H9 (cell line): ENCODE measurements around the gene COL27A1. TPM values are rescaled to one million over a fixed set of nuclear protein-coding genes. Genes with fewer than 3 reads are reported as not detected.

Source experiments
- DNase-seq: peaks from one replicate; pipeline ENCODE4 v3.0.0-alpha.2; 2017
- H2AFZ ChIP-seq: one replicate; pipeline ENCODE4 v1.6.1; 2013; ENCODE audit warnings: mild to moderate bottlenecking, low read length, control low read depth, moderate library complexity
- H2AK5ac ChIP-seq: 2 replicates; pipeline ENCODE4 v1.6.1; 2013; ENCODE audit warnings: low read length, control low read depth, mixed read lengths; ENCODE audit not compliant: insufficient read length
- H2BK120ac ChIP-seq: one replicate; pipeline ENCODE4 v1.6.1; 2013; ENCODE audit warnings: low read depth, mild to moderate bottlenecking, low read length, control low read depth, inconsistent platforms; ENCODE audit not compliant: poor library complexity, severe bottlenecking
- H2BK12ac ChIP-seq: 2 replicates; pipeline ENCODE4 v1.6.1; 2013; ENCODE audit warnings: low read length, control low read depth, mixed read lengths, low read depth; ENCODE audit not compliant: insufficient read length
- H2BK15ac ChIP-seq: 2 replicates; pipeline ENCODE4 v1.6.1; 2013; ENCODE audit warnings: low read depth, low read length, control low read depth
- H2BK20ac ChIP-seq: one replicate; pipeline ENCODE4 v1.6.1; 2013; ENCODE audit warnings: low read depth, mild to moderate bottlenecking, low read length, control low read depth, inconsistent platforms; ENCODE audit not compliant: poor library complexity, severe bottlenecking
- H2BK5ac ChIP-seq: 2 replicates; pipeline ENCODE4 v1.6.1; 2013; ENCODE audit warnings: low read length, control low read depth, mixed read lengths; ENCODE audit not compliant: insufficient read length
- H3K14ac ChIP-seq: 2 replicates; pipeline ENCODE4 v1.6.1; 2013; ENCODE audit warnings: low read length, control low read depth; ENCODE audit not compliant: insufficient read depth
- H3K18ac ChIP-seq: 2 replicates; pipeline ENCODE4 v1.6.1; 2013; ENCODE audit warnings: low read depth, mild to moderate bottlenecking, mixed read lengths, low read length, control low read depth; ENCODE audit not compliant: insufficient read length
- H3K23ac ChIP-seq: 2 replicates; pipeline ENCODE4 v1.6.1; 2013; ENCODE audit warnings: low read length, control low read depth, mixed read lengths, low read depth; ENCODE audit not compliant: insufficient read length
- H3K23me2 ChIP-seq: 2 replicates; pipeline ENCODE4 v1.6.1; 2013; ENCODE audit warnings: low read depth, mild to moderate bottlenecking, mixed read lengths, low read length, control low read depth; ENCODE audit not compliant: insufficient read length, poor library complexity, severe bottlenecking
- H3K27ac ChIP-seq: 2 replicates; pipeline ENCODE4 v1.5.1; 2013; ENCODE audit warnings: low read length, control low read depth, mixed read lengths, low read depth; ENCODE audit not compliant: insufficient read length
- H3K27me3 ChIP-seq: 2 replicates; pipeline ENCODE4 v1.6.1; 2013; ENCODE audit warnings: low read length, control low read depth, inconsistent platforms; ENCODE audit not compliant: insufficient read depth
- H3K4ac ChIP-seq: 2 replicates; pipeline ENCODE4 v1.6.1; 2013; ENCODE audit warnings: low read depth, mild to moderate bottlenecking, control low read depth, inconsistent platforms, low read length, moderate library complexity
- H3K4me1 ChIP-seq: 2 replicates; pipeline ENCODE4 v1.6.1; 2013; ENCODE audit warnings: low read length, control low read depth, inconsistent platforms; ENCODE audit not compliant: insufficient read depth
- H3K4me2 ChIP-seq: 2 replicates; pipeline ENCODE4 v1.6.1; 2013; ENCODE audit warnings: low read length, control low read depth, mixed read lengths; ENCODE audit not compliant: insufficient read length, insufficient read depth
- H3K56ac ChIP-seq: 2 replicates; pipeline ENCODE4 v1.6.1; 2013; ENCODE audit warnings: low read depth, mild to moderate bottlenecking, mixed read lengths, low read length, control low read depth; ENCODE audit not compliant: insufficient read length
- H3K79me1 ChIP-seq: 2 replicates; pipeline ENCODE4 v1.6.1; 2013; ENCODE audit warnings: low read depth, mild to moderate bottlenecking, moderate library complexity, low read length, control low read depth, inconsistent platforms; ENCODE audit not compliant: insufficient read depth, poor library complexity, severe bottlenecking
- H3K79me2 ChIP-seq: 2 replicates; pipeline ENCODE4 v1.6.1; 2013; ENCODE audit warnings: low read length, control low read depth, inconsistent platforms; ENCODE audit not compliant: insufficient read depth
- H3K9ac ChIP-seq: 2 replicates; pipeline ENCODE4 v1.6.1; 2013; ENCODE audit warnings: low read length, control low read depth, mixed read lengths; ENCODE audit not compliant: insufficient read length; ENCODE audit errors: extremely low read depth
- H3K9me3 ChIP-seq: one replicate; pipeline ENCODE4 v1.6.1; 2013; ENCODE audit warnings: low read depth, low read length, inconsistent platforms; ENCODE audit not compliant: control insufficient read depth
- H3T11ph ChIP-seq: one replicate; pipeline ENCODE4 v1.6.1; 2013; ENCODE audit warnings: mild to moderate bottlenecking, low read length, control low read depth, inconsistent platforms
- H4K20me1 ChIP-seq: one replicate; pipeline ENCODE4 v1.6.1; 2013; ENCODE audit not compliant: control insufficient read depth, insufficient read length, insufficient read depth
- H4K5ac ChIP-seq: 2 replicates; pipeline ENCODE4 v1.6.1; 2013; ENCODE audit warnings: low read depth, mild to moderate bottlenecking, mixed read lengths, low read length, control low read depth; ENCODE audit not compliant: insufficient read length
- H4K8ac ChIP-seq: replicated peaks from 2 replicates; pipeline ENCODE4 v1.6.1; 2013; ENCODE audit warnings: low read length, control low read depth, mixed read lengths, low read depth; ENCODE audit not compliant: insufficient read length
- H4K91ac ChIP-seq: 2 replicates; pipeline ENCODE4 v1.6.1; 2013; ENCODE audit warnings: low read depth, mild to moderate bottlenecking, moderate library complexity, mixed read lengths, low read length, control low read depth; ENCODE audit not compliant: insufficient read length
- H3K27ac Mint-ChIP-seq, 3 experiments: 2 replicates in 2 of 3; 3 replicates in 1 of 3; pipeline ENCODE4 v1.8.0; 2020 to 2021; ENCODE audit warnings: mixed read lengths in 3 of 3, mild to moderate bottlenecking in 1 of 3, moderate library complexity in 1 of 3
- H3K27me3 Mint-ChIP-seq: 2 replicates; pipeline ENCODE4 v1.8.0; 2021; ENCODE audit warnings: low read depth, mild to moderate bottlenecking, moderate library complexity, mixed read lengths
- H3K36me3 Mint-ChIP-seq, 3 experiments: 2 replicates in 2 of 3; 3 replicates in 1 of 3; pipeline ENCODE4 v1.8.0; 2020 to 2021; ENCODE audit warnings: low read depth in 3 of 3, mixed read lengths in 3 of 3; ENCODE audit not compliant: insufficient read depth in 1 of 3
- H3K4me1 Mint-ChIP-seq, 2 experiments: 2 replicates each; pipeline ENCODE4 v1.8.0; 2020; ENCODE audit warnings: mixed read lengths in 2 of 2
- H3K4me3 Mint-ChIP-seq, 2 experiments: 2 replicates in 1 of 2; 3 replicates in 1 of 2; pipeline ENCODE4 v1.8.0; 2020 to 2021; ENCODE audit warnings: mild to moderate bottlenecking in 2 of 2, mixed read lengths in 2 of 2, moderate library complexity in 1 of 2
- H3K9me3 Mint-ChIP-seq, 2 experiments: 2 replicates in 1 of 2; 3 replicates in 1 of 2; pipeline ENCODE4 v1.8.0; 2020; ENCODE audit warnings: mild to moderate bottlenecking in 2 of 2, mixed read lengths in 2 of 2, moderate library complexity in 1 of 2
- CTCF ChIP-seq: fragments of 200-600 bp; sonication (generic); conservative IDR thresholded peaks from 3 replicates; pipeline ENCODE4 v1.8.0; 2021; ENCODE audit warnings: antibody characterized with exemption, mild to moderate bottlenecking
- whole genome bisulfite sequencing: extraction: QIAGEN DNeasy Blood & Tissue Kit; methylation state at CpG from one replicate; pipeline ENCODE4 v1.1.7; 2013; ENCODE audit warnings: missing lambda C conversion rate, low lambda C conversion rate, mixed read lengths; ENCODE audit not compliant: insufficient read length; ENCODE audit errors: extremely low coverage; 5-methylcytosine and 5-hydroxymethylcytosine counted together
- total RNA-seq: library from RNA; stranded (reverse); gene quantifications from 2 replicates; pipeline ENCODE4 v1.2.1, GENCODE V29; 2021

The COL27A1 gene
- total RNA-seq, 1 experiment from 2014 or later, result 17.9 TPM

- H2BK12ac ChIP-seq, result no peak overlapping the region
- Mint-ChIP-seq H3K9me3 (no peaks in the 10 kb centered on the region; a peak in 1 of 5 replicates), H3K27me3 (peaks cover 2% of the 10 kb centered on the region; the same call in 1 of the 2 replicates), H3K36me3 (no peaks in the 10 kb centered on the region), H3K4me1 (peaks cover 27 to 39% of the 10 kb centered on the region in 2 experiments), H3K27ac (peak overlapping the region in 1 of 3 experiments; percentile 59; a peak in 1 of 7 replicates), H3K4me3 (no peak overlapping the region)
- H3K56ac ChIP-seq, result no peak overlapping the region
- H3K4ac ChIP-seq, result no peak overlapping the region
- H3K79me1 ChIP-seq, result no peaks in the 10 kb centered on the region
- no peak overlapping the region for H3K18ac ChIP-seq
- H2BK15ac ChIP-seq, result no peak overlapping the region
- H3K27me3 ChIP-seq, result no peaks in the 10 kb centered on the region
- no peak overlapping the region for H4K91ac ChIP-seq
- H3K23ac ChIP-seq, result no peak overlapping the region
- no peak for TF ChIP-seq CTCF
- H3K9ac ChIP-seq, result no peak overlapping the region
- H3K4me1 ChIP-seq, result 0 out of 2 replicates have a peak, but pooled peaks cover 3% of the 10 kb centered on the region
- H4K5ac ChIP-seq, result no peak overlapping the region
- no peaks in the 10 kb centered on the region for H3K9me3 ChIP-seq
- H3K14ac ChIP-seq, result no peak overlapping the region
- no peak overlapping the region for H4K8ac ChIP-seq
- no peaks in the 10 kb centered on the region for H4K20me1 ChIP-seq
- WGBS, result no CpG with 5 or more reads among the region's 10 CpGs
- no peak overlapping the region for H3K27ac ChIP-seq
- no peak overlapping the region for H2BK20ac ChIP-seq
- no peaks in the 10 kb centered on the region for H3K23me2 ChIP-seq
- no peaks in the 10 kb centered on the region for H3K79me2 ChIP-seq
- H2BK120ac ChIP-seq, result no peak overlapping the region
- no peak overlapping the region for H2AK5ac ChIP-seq
- H3T11ph ChIP-seq, result no peak overlapping the region
- H2AFZ ChIP-seq, result no peak overlapping the region
- no peak overlapping the region for H2BK5ac ChIP-seq
- DNase-seq, result no peak
- no peak overlapping the region for H3K4me2 ChIP-seq
Observed at GRCh38 chr9:114221706-114222465, 66.5 kb downstream of the COL27A1 start.
